CD4-positive, alpha-beta T cell (primary cell): ENCODE data around the gene C1orf87. TPM values are rescaled to one million over a fixed set of nuclear protein-coding genes. Genes with fewer than 3 reads are reported as not detected.

Source experiments
- ATAC-seq: fragments of 200-7000 bp; cut with Tn5 transposase; one replicate; pipeline ENCODE4 v1.10.0; 2022; ENCODE audit warnings: mild to moderate bottlenecking; ENCODE audit not compliant: poor library complexity
- CTCF ChIA-PET: fragments of 350-600 bp; sonication (Branson Sonifier 250); formaldehyde crosslinking; loops from one replicate; lab custom pipeline; 2021; ENCODE audit warnings: antibody characterized with exemption, inconsistent platforms; lab: Charles Lee
- POLR2A ChIA-PET: fragments of 350-600 bp; sonication (Branson Sonifier 250); formaldehyde crosslinking; loops from one replicate; lab custom pipeline; 2021; ENCODE audit warnings: antibody characterized with exemption, inconsistent platforms; lab: Charles Lee
- DNase-seq, 14 experiments: peaks; one replicate each; pipeline ENCODE4 v3.0.0-alpha.2; 2013 to 2020; ENCODE audit warnings: mixed read lengths in 2 of 14
- H3K27ac ChIP-seq, 2 donors: one replicate each; pipeline versions ENCODE4 v1.5.1 to v1.7.0; 2013; ENCODE audit warnings: low read length in 2 of 2, low read depth in 1 of 2, mild to moderate bottlenecking in 1 of 2
- H3K27me3 ChIP-seq, 2 experiments: 1 replicate in 1 of 2; 2 replicates in 1 of 2; pipeline versions ENCODE4 v1.6.1 to v1.7.0; 2013; ENCODE audit warnings: low read length in 2 of 2, control low read depth in 1 of 2, mild to moderate bottlenecking in 1 of 2, moderate library complexity in 1 of 2; ENCODE audit not compliant: insufficient read depth in 2 of 2, control insufficient read depth in 1 of 2
- H3K36me3 ChIP-seq: one replicate; pipeline ENCODE4 v1.6.1; 2013; ENCODE audit warnings: low read length, control low read depth; ENCODE audit not compliant: insufficient read depth
- H3K4me1 ChIP-seq: one replicate; pipeline ENCODE4 v1.6.1; 2013; ENCODE audit warnings: low read length, control low read depth; ENCODE audit not compliant: insufficient read depth
- H3K4me3 ChIP-seq: one replicate; pipeline ENCODE4 v1.5.1; 2013; ENCODE audit warnings: mild to moderate bottlenecking, low read length, moderate library complexity
- H3K9me3 ChIP-seq, 2 experiments: 1 replicate in 1 of 2; 2 replicates in 1 of 2; pipeline versions ENCODE4 v1.6.1 to v1.7.0; 2013; ENCODE audit warnings: low read length in 2 of 2, mild to moderate bottlenecking in 2 of 2, control low read depth in 1 of 2, moderate library complexity in 1 of 2; ENCODE audit not compliant: control insufficient read depth in 1 of 2, insufficient read depth in 1 of 2
- H3K27ac Mint-ChIP-seq: one replicate; pipeline ENCODE4 v1.8.0; 2020; ENCODE audit warnings: mixed read lengths
- H3K27me3 Mint-ChIP-seq: one replicate; pipeline ENCODE4 v1.8.0; 2021; ENCODE audit warnings: mixed read lengths
- H3K36me3 Mint-ChIP-seq: one replicate; pipeline ENCODE4 v1.8.0; 2021; ENCODE audit warnings: low read depth, mixed read lengths
- H3K4me1 Mint-ChIP-seq: one replicate; pipeline ENCODE4 v1.8.0; 2021; ENCODE audit warnings: low read depth, mixed read lengths
- H3K4me3 Mint-ChIP-seq: one replicate; pipeline ENCODE4 v1.8.0; 2020; ENCODE audit warnings: mild to moderate bottlenecking, mixed read lengths
- H3K9me3 Mint-ChIP-seq: one replicate; pipeline ENCODE4 v1.8.0; 2020; ENCODE audit warnings: mixed read lengths
- CTCF ChIP-seq: fragments of 200-600 bp; IDR thresholded peaks from one replicate; pipeline ENCODE4 v1.8.0; 2022; ENCODE audit warnings: antibody characterized with exemption, mild to moderate bottlenecking
- intact Hi-C, 2 experiments: fragments of 100-400 bp; cut with DNase I in 1 of 2; cut with micrococcal nuclease in 1 of 2; formaldehyde crosslinking; loops; one replicate each; pipeline versions ENCODE4 v1.15.1 to v1.9.0; 2023 to 2025; cut with DNase I, micrococcal nuclease
- total RNA-seq, 174 experiments: library from RNA in 2 of 174; stranded (reverse) in 2 of 174; gene quantifications; one replicate each; pipeline ENCODE4 v1.2.3 and lab custom pipeline; 2021 to 2026

C1orf87 gene
- total RNA-seq, 2 experiments from 2014 or later: not detected

- CTCF ChIA-PET: no interaction called here
- peaks cover 0 to 3% of the 10 kb centered on the region in 2 experiments for H3K9me3 ChIP-seq
Observed at GRCh38 chr1:60068393-60069045, 5.1 kb downstream of the C1orf87 start.

GRCh38 chr1:60066001-60066400, 7.6 kb downstream of the C1orf87 start:
- Mint-ChIP-seq H3K27me3 (peaks cover 14% of the 10 kb centered on the region), H3K27ac (no peak overlapping the region), H3K9me3 (no peaks in the 10 kb centered on the region), H3K4me3 (no peak overlapping the region), H3K36me3 (no peaks in the 10 kb centered on the region), H3K4me1 (no peaks in the 10 kb centered on the region)
- ATAC-seq (no peak), DNase-seq (no peak)
- Histone ChIP-seq H3K36me3 (no peaks in the 10 kb centered on the region), H3K4me3 (no peak overlapping the region), H3K27ac (no peak overlapping the region), H3K4me1 (no peaks in the 10 kb centered on the region), H3K27me3 (no peaks in the 10 kb centered on the region), H3K9me3 (no peaks in the 10 kb centered on the region)
- no peak for TF ChIP-seq CTCF
- intact Hi-C loops: no loop called here
- POLR2A ChIA-PET: interaction anchor here (0.6 kb wide), 1 partner anchor 1218 kb away, joined by 3 read pairs; no protein-coding TSS in a partner anchor
- CTCF ChIA-PET: no interaction called here

More at GRCh38 chr1:60068393-60069045, 5.1 kb downstream of the C1orf87 start:
- Histone ChIP-seq H3K27ac (no peak overlapping the region), H3K27me3 (peaks cover 4 to 9% of the 10 kb centered on the region in 2 experiments), H3K36me3 (no peaks in the 10 kb centered on the region), H3K4me1 (no peaks in the 10 kb centered on the region), H3K4me3 (no peak overlapping the region)
- intact Hi-C loops: no loop called here
- Mint-ChIP-seq H3K27me3 (peaks cover 37% of the 10 kb centered on the region), H3K9me3 (no peaks in the 10 kb centered on the region), H3K36me3 (no peaks in the 10 kb centered on the region), H3K4me1 (no peaks in the 10 kb centered on the region), H3K27ac (no peak overlapping the region), H3K4me3 (no peak overlapping the region)
- ATAC-seq: no peak
- TF ChIP-seq CTCF: no peak
- no peak for DNase-seq
- POLR2A ChIA-PET: no interaction called here

GRCh38 chr1:60065199-60065598, 8.4 kb downstream of the C1orf87 start:
- no peaks in the 10 kb centered on the region for H3K9me3 Mint-ChIP-seq
- intact Hi-C loops: no loop called here
- CTCF ChIA-PET: no interaction called here
- no peaks in the 10 kb centered on the region for H3K27me3 ChIP-seq
- H3K4me3 Mint-ChIP-seq: no peak overlapping the region
- no peak overlapping the region for H3K27ac ChIP-seq
- no peak for TF ChIP-seq CTCF
- H3K4me3 ChIP-seq: no peak overlapping the region
- DNase-seq: no peak
- H3K36me3 Mint-ChIP-seq: no peaks in the 10 kb centered on the region
- H3K27ac Mint-ChIP-seq: no peak overlapping the region
- POLR2A ChIA-PET: no interaction called here
- ATAC-seq: no peak
- no peaks in the 10 kb centered on the region for H3K4me1 Mint-ChIP-seq
- H3K27me3 Mint-ChIP-seq: peaks cover 12% of the 10 kb centered on the region
- H3K4me1 ChIP-seq: no peaks in the 10 kb centered on the region
- no peaks in the 10 kb centered on the region for H3K36me3 ChIP-seq
- no peaks in the 10 kb centered on the region for H3K9me3 ChIP-seq
